RPMI7951 (cell line): Measurements from ENCODE around the gene DYNLT3. TPM values are rescaled to one million over a fixed set of nuclear protein-coding genes. Genes with fewer than 3 reads are reported as not detected.

Experiments
- total RNA-seq: library from RNA; depleted of rRNA; stranded (reverse); fragments of >200 nt; shearing (Covaris generic); gene quantifications from 2 replicates; pipeline ENCODE4 v1.2.3, GENCODE V29; 2014; rRNA removed

DYNLT3 gene
- total RNA-seq, 1 experiment from 2014 or later: 157 TPM

Other genes starting within 250 kb of the DYNLT3 start
- gene XK, start 161.8 kb downstream of the DYNLT3 start, total RNA-seq: under 0.01 and 0.12 TPM in 2 replicates
- not detected in 2 replicates for gene CYBB, start 67.5 kb downstream of the DYNLT3 start, total RNA-seq
- gene SYTL5, start 159.0 kb upstream of the DYNLT3 start, total RNA-seq: 4.2 and 4.3 TPM in 2 replicates